ENCODE data around the gene CAPN13. TPM values are rescaled to one million over a fixed set of nuclear protein-coding genes. Genes with fewer than 3 reads are reported as not detected.

CAPN13 gene
- polyA plus RNA-seq, 3 donors from 2014 or later, result not detected

- Mint-ChIP-seq H3K4me1 (no peaks in the 10 kb centered on the region), H3K4me3 (no peak overlapping the region), H3K36me3 (no peaks in the 10 kb centered on the region), H3K27ac (no peak overlapping the region), H3K9me3 (no peaks in the 10 kb centered on the region), H3K27me3 (ENCODE audit: low read depth in 3 of 3) (peaks cover 3 to 7% (median 4%) of the 10 kb centered on the region in 3 donors)
- no peak for DNase-seq
Measured at GRCh38 chr2:30678410-30679137, 128.7 kb downstream of the CAPN13 start.

- Mint-ChIP-seq H3K27me3 (ENCODE audit: low read depth in 3 of 3) (peaks cover 3 to 8% (median 4%) of the 10 kb centered on the region in 3 donors), H3K4me3 (no peak overlapping the region), H3K4me1 (no peaks in the 10 kb centered on the region), H3K9me3 (no peaks in the 10 kb centered on the region), H3K27ac (no peak overlapping the region), H3K36me3 (no peaks in the 10 kb centered on the region)
- no peak for DNase-seq
Measured at GRCh38 chr2:30677861-30678385, 129.3 kb downstream of the CAPN13 start.

GRCh38 chr2:30677231-30677630, 130.0 kb downstream of the CAPN13 start:
- H3K4me1 Mint-ChIP-seq, result no peaks in the 10 kb centered on the region
- DNase-seq, result no peak
- no peak overlapping the region for H3K27ac Mint-ChIP-seq
- H3K4me3 Mint-ChIP-seq, result no peak overlapping the region
- no peaks in the 10 kb centered on the region for H3K9me3 Mint-ChIP-seq
- H3K27me3 Mint-ChIP-seq (ENCODE audit: low read depth in 3 of 3), result peaks cover under 1 to 8% (median 3%) of the 10 kb centered on the region in 3 donors
- no peaks in the 10 kb centered on the region for H3K36me3 Mint-ChIP-seq

GRCh38 chr2:30675758-30676157, 131.5 kb downstream of the CAPN13 start:
- no peak overlapping the region for H3K4me3 Mint-ChIP-seq

GRCh38 chr2:30673127-30673526, 134.1 kb downstream of the CAPN13 start:
- peaks cover 3 to 6% (median 6%) of the 10 kb centered on the region in 3 donors for H3K27me3 Mint-ChIP-seq (ENCODE audit: low read depth in 3 of 3)
- no peaks in the 10 kb centered on the region for H3K4me1 Mint-ChIP-seq
- peaks cover 4 to 22% (median 7%) of the 10 kb centered on the region in 6 donors for H3K9me3 Mint-ChIP-seq
- no peak overlapping the region for H3K27ac Mint-ChIP-seq
- H3K4me3 Mint-ChIP-seq, result no peak overlapping the region
- no peak for DNase-seq
- H3K36me3 Mint-ChIP-seq, result peaks cover 3 to 8% (median 3%) of the 10 kb centered on the region in 3 donors

More at GRCh38 chr2:30675758-30676157, 131.5 kb downstream of the CAPN13 start:
- Mint-ChIP-seq H3K27ac (no peak overlapping the region), H3K9me3 (peaks cover 0 to 2% (median 0%) of the 10 kb centered on the region in 6 donors), H3K36me3 (no peaks in the 10 kb centered on the region), H3K27me3 (ENCODE audit: low read depth in 3 of 3) (peaks cover 2 to 8% (median 2%) of the 10 kb centered on the region in 3 donors), H3K4me1 (no peaks in the 10 kb centered on the region)
- no peak for DNase-seq
